SK-N-SH (cell line): Measurements from ENCODE around the gene C13orf46. TPM values are rescaled to one million over a fixed set of nuclear protein-coding genes. Genes with fewer than 3 reads are reported as not detected.

Experiments used
- CTCF ChIA-PET: fragments of 300-600, 350-600 bp; formaldehyde crosslinking; extraction: SDS; loops from one replicate; lab custom pipeline; 2021; lab: Yijun Ruan, JAX
- POLR2A ChIA-PET: fragments of 350-600 bp; sonication (Branson Sonifier 250); formaldehyde crosslinking; extraction: SDS; loops from one replicate; lab custom pipeline; 2020; ENCODE audit warnings: antibody characterized with exemption, inconsistent platforms; lab: Yijun Ruan, JAX
- DNase-seq: peaks from one replicate; pipeline ENCODE4 v3.0.0; 2012
- H2AFZ ChIP-seq: fragments of 200-600 bp; sonication (generic); 2 replicates; pipeline ENCODE4 v1.8.1; 2016; ENCODE audit warnings: antibody characterized with exemption, mild to moderate bottlenecking, low read depth
- H3F3A ChIP-seq: fragments of 200-600 bp; sonication (generic); replicated peaks from 2 replicates; pipeline ENCODE3; 2016; ENCODE audit warnings: antibody characterized with exemption, mild to moderate bottlenecking; ENCODE audit not compliant: insufficient read depth
- H3K27ac ChIP-seq, 2 experiments: fragments of 200-500 bp in 1 of 2; fragments of 200-600 bp in 1 of 2; sonication (Bioruptor generic) in 1 of 2; sonication (generic), shearing (Covaris generic) in 1 of 2; 2 replicates each; pipeline versions ENCODE4 v1.5.1 to v1.6.1; 2014 to 2016; ENCODE audit warnings: low read depth in 2 of 2, inconsistent platforms in 1 of 2, low read length in 1 of 2, mild to moderate bottlenecking in 1 of 2, mixed read lengths in 1 of 2
- H3K27me3 ChIP-seq: fragments of 200-600 bp; sonication (generic), shearing (Covaris generic); 2 replicates; pipeline ENCODE4 v1.6.1; 2016; ENCODE audit warnings: mixed run types; ENCODE audit not compliant: insufficient read depth
- H3K36me3 ChIP-seq, 2 experiments: fragments of 200-500 bp in 1 of 2; fragments of 200-600 bp in 1 of 2; sonication (Bioruptor generic) in 1 of 2; sonication (generic) in 1 of 2; replicated peaks in 1 of 2; 2 replicates each; pipeline versions ENCODE3 to v1.5.1; 2014 to 2016; ENCODE audit warnings: low read length in 1 of 2, mild to moderate bottlenecking in 1 of 2; ENCODE audit not compliant: insufficient read depth in 2 of 2, control insufficient read depth in 1 of 2
- H3K4me1 ChIP-seq, 2 experiments: fragments of 200-500 bp in 1 of 2; fragments of 200-600 bp in 1 of 2; sonication (Bioruptor generic) in 1 of 2; sonication (generic), shearing (Covaris generic) in 1 of 2; 2 replicates each; pipeline versions ENCODE4 v1.5.1 to v1.6.1; 2014 to 2016; ENCODE audit warnings: low read depth in 1 of 2, low read length in 1 of 2, mixed run types in 1 of 2; ENCODE audit not compliant: insufficient read depth in 2 of 2, control insufficient read depth in 1 of 2
- H3K4me2 ChIP-seq: fragments of 200-600 bp; sonication (generic), shearing (Covaris generic); 2 replicates; pipeline ENCODE4 v1.6.1; 2017; ENCODE audit warnings: mixed run types
- H3K4me3 ChIP-seq, 2 experiments: fragments of 200-500 bp in 1 of 2; fragments of 200-600 bp in 1 of 2; sonication (Bioruptor generic) in 1 of 2; sonication (generic), shearing (Covaris generic) in 1 of 2; 2 replicates each; pipeline versions ENCODE4 v1.5.1 to v1.8.1; 2014 to 2016; ENCODE audit warnings: low read depth in 2 of 2, inconsistent platforms in 1 of 2, low read length in 1 of 2, mild to moderate bottlenecking in 1 of 2, mixed read lengths in 1 of 2, moderate library complexity in 1 of 2
- H3K79me2 ChIP-seq: fragments of 200-600 bp; sonication (generic); 2 replicates; pipeline ENCODE4 v1.8.1; 2017; ENCODE audit warnings: mild to moderate bottlenecking; ENCODE audit not compliant: insufficient read depth
- H3K9ac ChIP-seq: fragments of 200-600 bp; sonication (generic); 2 replicates; pipeline ENCODE4 v1.6.1; 2017; ENCODE audit warnings: mixed run types
- H3K9me2 ChIP-seq: fragments of 200-600 bp; sonication (generic); 2 replicates; pipeline ENCODE4 v1.6.1; 2017; ENCODE audit warnings: mixed run types
- H3K9me3 ChIP-seq: fragments of 200-600 bp; sonication (generic); 2 replicates; pipeline ENCODE4 v1.6.1; 2017; ENCODE audit warnings: mixed run types, mild to moderate bottlenecking, moderate library complexity
- H4K20me1 ChIP-seq: fragments of 200-600 bp; sonication (generic); 2 replicates; pipeline ENCODE4 v1.6.1; 2017; ENCODE audit warnings: mild to moderate bottlenecking, mixed run types; ENCODE audit not compliant: insufficient read depth
- FOXJ3 ChIP-seq: sonication (generic); formaldehyde crosslinking; IDR thresholded peaks from 2 replicates; pipeline ENCODE4 v1.5.1; 2020; ENCODE audit warnings: mild to moderate bottlenecking, missing genetic modification reagents
- FOXM1 ChIP-seq: IDR thresholded peaks from 2 replicates; pipeline ENCODE4 v1.4.0; 2012; ENCODE audit warnings: low read depth, mild to moderate bottlenecking
- GATA2 ChIP-seq: sonication (generic); formaldehyde crosslinking; IDR thresholded peaks from 2 replicates; pipeline ENCODE4 v1.5.0; 2020; ENCODE audit warnings: mild to moderate bottlenecking, missing genetic modification reagents
- JUND ChIP-seq: IDR thresholded peaks from 2 replicates; pipeline ENCODE4 v1.4.0; 2012
- MAX ChIP-seq: IDR thresholded peaks from 2 replicates; pipeline ENCODE4 v1.4.0; 2012; ENCODE audit warnings: low read depth
- NRF1 ChIP-seq: IDR thresholded peaks from 2 replicates; pipeline ENCODE4 v1.6.1; 2012; ENCODE audit warnings: low read depth, mild to moderate bottlenecking, low read length
- POLR2AphosphoS5 ChIP-seq: IDR thresholded peaks from 2 replicates; pipeline ENCODE4 v1.6.1; 2012; ENCODE audit warnings: low read depth, low read length
- RAD21 ChIP-seq: IDR thresholded peaks from 2 replicates; pipeline ENCODE4 v1.6.1; 2012; ENCODE audit warnings: mild to moderate bottlenecking, low read length
- REST ChIP-seq: IDR thresholded peaks from 2 replicates; pipeline ENCODE4 v1.6.1; 2012; ENCODE audit warnings: mild to moderate bottlenecking, low read depth, low read length, moderate library complexity
- RXRA ChIP-seq: IDR thresholded peaks from 2 replicates; pipeline ENCODE4 v1.4.0; 2012; ENCODE audit warnings: low read depth, mild to moderate bottlenecking, borderline replicate concordance
- TCF12 ChIP-seq: IDR thresholded peaks from 2 replicates; pipeline ENCODE4 v1.4.0; 2012
- TEAD4 ChIP-seq: IDR thresholded peaks from 2 replicates; pipeline ENCODE4 v1.4.0; 2012; ENCODE audit warnings: mild to moderate bottlenecking, borderline replicate concordance; ENCODE audit not compliant: insufficient read depth
- USF1 ChIP-seq: IDR thresholded peaks from 2 replicates; pipeline ENCODE4 v1.4.0; 2012; ENCODE audit warnings: low read depth, borderline replicate concordance
- USF2 ChIP-seq: fragments of 150-350 bp; IDR thresholded peaks from 2 replicates; pipeline ENCODE4 v1.6.1; 2017; ENCODE audit warnings: antibody characterized with exemption, low read length, low read depth, borderline replicate concordance
- WGBS: methylation state at CpG from one replicate; pipeline ENCODE4 v1.1.6; 2017; ENCODE audit warnings: low lambda C conversion rate; 5-methylcytosine and 5-hydroxymethylcytosine counted together
- polyA plus RNA-seq, 3 experiments: library from polyadenylated mRNA; depleted of rRNA; stranded (reverse); fragments of >200 nt; gene quantifications; 2 replicates each; pipeline ENCODE4 v1.2.3, GENCODE V29; 2012

Gene C13orf46
- polyA plus RNA-seq, 1 of the 3 experiments (the other 2 are of a cell fraction): 1.7 TPM

- TF ChIP-seq POLR2AphosphoS5 (no peak), USF2 (no peak)
These were observed 3.8 kb downstream of the C13orf46 start (continued) for GRCh38 chr13:113969973-113970611.

- Histone ChIP-seq H3K4me2 (no peak overlapping the region), H3K27ac (no peak overlapping the region), H3K4me1 (no peaks in the 10 kb centered on the region), H3K27me3 (no peaks in the 10 kb centered on the region), H3K79me2 (no peaks in the 10 kb centered on the region), H2AFZ (no peak overlapping the region), H3K9ac (no peak overlapping the region), H3K9me2 (no peaks in the 10 kb centered on the region), H4K20me1 (no peaks in the 10 kb centered on the region), H3K36me3 (peaks cover 9 to 22% of the 10 kb centered on the region in 2 experiments), H3F3A (no peaks in the 10 kb centered on the region), H3K9me3 (no peaks in the 10 kb centered on the region), H3K4me3 (no peak overlapping the region)
- 92% methylated on average over 19 of the region's 25 CpGs for WGBS
- ChIA-PET POLR2A (no interaction called here), CTCF (no interaction called here)
- TF ChIP-seq FOXJ3 (no peak), USF1 (no peak), GATA2 (CRISPR knock-in tag) (no peak), RXRA (no peak), FOXM1 (no peak), USF2 (no peak), NRF1 (no peak), REST (no peak), JUND (no peak), TCF12 (no peak), MAX (no peak), TEAD4 (no peak), RAD21 (no peak)
- DNase-seq: no peak
These were observed 4.4 kb downstream of the C13orf46 start for GRCh38 chr13:113969311-113969972.
